AG09309 (cell line): Measurements from ENCODE around the gene IFIT3.
"Not testable (repeated sequence)": the region's sequence is repeated elsewhere in the genome, so short reads cannot be mapped to it uniquely, and the experiment has no call there.

ENCODE experiments used
- DNase-seq: peaks from one replicate; pipeline ENCODE4 v3.0.0-alpha.2; 2010; ENCODE audit warnings: low read depth
- H3K4me3 ChIP-seq: 2 replicates; pipeline ENCODE4 v1.5.1; 2011; ENCODE audit warnings: mild to moderate bottlenecking, low read depth, low read length, moderate library complexity; ENCODE audit not compliant: control insufficient read depth
- CTCF ChIP-seq: IDR thresholded peaks from 2 replicates; pipeline ENCODE4 v1.5.1; 2011; ENCODE audit warnings: mild to moderate bottlenecking, low read depth, low read length, inconsistent platforms; ENCODE audit not compliant: insufficient read depth, control insufficient read depth; ENCODE audit errors: missing control alignments

The IFIT3 gene

GRCh38 chr10:89314676-89315075, 13.1 kb upstream of the IFIT3 start:
- no peak for TF ChIP-seq CTCF
- DNase-seq: no peak
- no peak overlapping the region for H3K4me3 ChIP-seq

GRCh38 chr10:89318047-89318446, 9.8 kb upstream of the IFIT3 start:
- H3K4me3 ChIP-seq, DNase-seq: not testable (repeated sequence)

GRCh38 chr10:89325081-89325480, 2.7 kb upstream of the IFIT3 start:
- not testable (repeated sequence) for H3K4me3 ChIP-seq, DNase-seq

GRCh38 chr10:89325856-89326255, 1.9 kb upstream of the IFIT3 start:
- DNase-seq, H3K4me3 ChIP-seq: not testable (repeated sequence)

- no peak overlapping the region for H3K4me3 ChIP-seq
- no peak for TF ChIP-seq CTCF
Observed at GRCh38 chr10:89329151-89329550, 1.4 kb downstream of the IFIT3 start.

GRCh38 chr10:89330014-89330413, 2.2 kb downstream of the IFIT3 start:
- DNase-seq, H3K4me3 ChIP-seq: not testable (repeated sequence)

More at GRCh38 chr10:89329151-89329550, 1.4 kb downstream of the IFIT3 start:
- DNase-seq: no peak

- DNase-seq: no peak
- no peak overlapping the region for H3K4me3 ChIP-seq
- no peak for TF ChIP-seq CTCF
Observed at GRCh38 chr10:89330537-89331212, 2.9 kb downstream of the IFIT3 start.

- H3K4me3 ChIP-seq: not testable (repeated sequence)
Observed at GRCh38 chr10:89331487-89332122, 3.8 kb downstream of the IFIT3 start.

GRCh38 chr10:89332123-89332633, 4.4 kb downstream of the IFIT3 start:
- peak overlapping the region; percentile 31 for H3K4me3 ChIP-seq
- no peak for DNase-seq
- TF ChIP-seq CTCF: no peak

More at GRCh38 chr10:89331487-89332122, 3.8 kb downstream of the IFIT3 start:
- DNase-seq: not testable (repeated sequence)
